DOHH2 (cell line): ENCODE data around the gene AP4B1.

Experiments
- H3F3A ChIP-seq: fragments of 200-600 bp; sonication (generic), shearing (Covaris generic); 2 replicates; pipeline ENCODE4 v1.6.0; 2016; ENCODE audit warnings: antibody characterized with exemption, mild to moderate bottlenecking; ENCODE audit not compliant: control insufficient read depth, insufficient read depth
- H3K27ac ChIP-seq: fragments of 200-600 bp; sonication (generic); 2 replicates; pipeline ENCODE4 v1.5.1; 2014; ENCODE audit warnings: low read depth, mild to moderate bottlenecking, low read length, moderate library complexity
- H3K27me3 ChIP-seq: fragments of 200-600 bp; sonication (generic); 2 replicates; pipeline ENCODE4 v1.6.1; 2014; ENCODE audit warnings: mild to moderate bottlenecking, low read length, mixed read lengths; ENCODE audit not compliant: control insufficient read depth
- H3K36me3 ChIP-seq: fragments of 200-600 bp; sonication (generic); 2 replicates; pipeline ENCODE4 v1.6.1; 2014; ENCODE audit warnings: mild to moderate bottlenecking, low read length, moderate library complexity, mixed read lengths; ENCODE audit not compliant: control insufficient read depth
- H3K4me1 ChIP-seq: fragments of 200-600 bp; sonication (generic); 2 replicates; pipeline ENCODE4 v1.6.1; 2014; ENCODE audit warnings: mild to moderate bottlenecking, low read length, mixed read lengths; ENCODE audit not compliant: control insufficient read depth
- H3K4me2 ChIP-seq: fragments of 200-600 bp; sonication (generic); 2 replicates; pipeline ENCODE4 v1.6.0; 2014; ENCODE audit warnings: mild to moderate bottlenecking, low read length, moderate library complexity
- H3K4me3 ChIP-seq: fragments of 200-600 bp; sonication (generic); 2 replicates; pipeline ENCODE4 v1.5.1; 2014; ENCODE audit warnings: mild to moderate bottlenecking, low read length, mixed read lengths
- H3K79me2 ChIP-seq: fragments of 200-600 bp; sonication (generic); 2 replicates; pipeline ENCODE4 v1.6.1; 2014; ENCODE audit warnings: mild to moderate bottlenecking, low read length, mixed read lengths; ENCODE audit not compliant: control insufficient read depth
- H3K9me2 ChIP-seq: fragments of 200-600 bp; sonication (generic); replicated peaks from 2 replicates; pipeline ENCODE4 v1.6.1; 2014; ENCODE audit warnings: mild to moderate bottlenecking, low read length, mixed read lengths; ENCODE audit not compliant: control insufficient read depth
- H3K9me3 ChIP-seq: fragments of 200-600 bp; sonication (generic); 2 replicates; pipeline ENCODE4 v1.6.1; 2014; ENCODE audit warnings: antibody characterized with exemption, low read length, mixed read lengths; ENCODE audit not compliant: control insufficient read depth, insufficient read depth
- H4K20me1 ChIP-seq: fragments of 200-600 bp; sonication (generic); 2 replicates; pipeline ENCODE4 v1.6.0; 2014; ENCODE audit warnings: low read depth, mild to moderate bottlenecking, antibody characterized with exemption, low read length, moderate library complexity; ENCODE audit not compliant: control insufficient read depth, insufficient read depth
- CTCF ChIP-seq: fragments of 200-600 bp; sonication (generic); IDR thresholded peaks from one replicate; pipeline ENCODE4 v1.5.1; 2014; ENCODE audit warnings: antibody characterized with exemption, mild to moderate bottlenecking, low read depth, low read length; ENCODE audit not compliant: poor library complexity, severe bottlenecking
- EZH2phosphoT487 ChIP-seq: fragments of 200-600 bp; sonication (generic); IDR thresholded peaks from 2 replicates; pipeline ENCODE4 v1.6.1; 2017; ENCODE audit warnings: borderline replicate concordance, mild to moderate bottlenecking, antibody characterized with exemption, low read length, moderate library complexity, mixed read lengths

The AP4B1 gene

GRCh38 chr1:113860891-113861290, 43.7 kb downstream of the AP4B1 start:
- H3K4me2 ChIP-seq: peak overlapping the region; percentile 72
- no peak for TF ChIP-seq EZH2phosphoT487
- no peak for TF ChIP-seq CTCF
- peaks cover 17% of the 10 kb centered on the region for H3F3A ChIP-seq
- H3K36me3 ChIP-seq: peaks cover 54% of the 10 kb centered on the region
- H3K9me2 ChIP-seq: no peaks in the 10 kb centered on the region
- H3K4me3 ChIP-seq: peak overlapping the region; percentile 56; the same call in 1 of the 2 replicates
- peak overlapping the region; percentile 84 for H3K27ac ChIP-seq
- no peaks in the 10 kb centered on the region for H3K27me3 ChIP-seq
- no peaks in the 10 kb centered on the region for H3K9me3 ChIP-seq
- H3K4me1 ChIP-seq: peaks cover 66% of the 10 kb centered on the region
- H3K79me2 ChIP-seq: peaks cover 55% of the 10 kb centered on the region
- no peaks in the 10 kb centered on the region for H4K20me1 ChIP-seq

- peaks cover 56% of the 10 kb centered on the region for H3K36me3 ChIP-seq
- peak overlapping the region; percentile 84 for H3K27ac ChIP-seq
- H3F3A ChIP-seq: peaks cover 17% of the 10 kb centered on the region
- no peaks in the 10 kb centered on the region for H4K20me1 ChIP-seq
- H3K4me2 ChIP-seq: peak overlapping the region; percentile 72
- TF ChIP-seq EZH2phosphoT487 (no peak), CTCF (no peak)
- H3K79me2 ChIP-seq: peaks cover 43% of the 10 kb centered on the region
- no peaks in the 10 kb centered on the region for H3K27me3 ChIP-seq
- H3K4me1 ChIP-seq: peaks cover 66% of the 10 kb centered on the region
- H3K9me2 ChIP-seq: no peaks in the 10 kb centered on the region
- peak overlapping the region; percentile 56 for H3K4me3 ChIP-seq
- no peaks in the 10 kb centered on the region for H3K9me3 ChIP-seq
These were observed 45.0 kb downstream of the AP4B1 start for GRCh38 chr1:113859478-113860175.

GRCh38 chr1:113858982-113859381, 45.6 kb downstream of the AP4B1 start:
- H3K27ac ChIP-seq: peak overlapping the region; percentile 84
- no peaks in the 10 kb centered on the region for H3K27me3 ChIP-seq
- H3K4me3 ChIP-seq: peak overlapping the region; percentile 56

More at GRCh38 chr1:113858982-113859381, 45.6 kb downstream of the AP4B1 start:
- H3F3A ChIP-seq: peaks cover 17% of the 10 kb centered on the region
- peak overlapping the region; percentile 72 for H3K4me2 ChIP-seq
- H3K4me1 ChIP-seq: peaks cover 66% of the 10 kb centered on the region
- H4K20me1 ChIP-seq: no peaks in the 10 kb centered on the region
- H3K9me3 ChIP-seq: no peaks in the 10 kb centered on the region
- H3K36me3 ChIP-seq: peaks cover 60% of the 10 kb centered on the region
- H3K9me2 ChIP-seq: no peaks in the 10 kb centered on the region
- TF ChIP-seq EZH2phosphoT487 (no peak), CTCF (no peak)
- peaks cover 39% of the 10 kb centered on the region for H3K79me2 ChIP-seq
